Stimulated activated CD8-positive, alpha-beta memory T cell treated with anti-CD3 and anti-CD28 coated beads, Interleukin-15, amount 100 ng/mL, for 24 hours (primary cell): Measurements from ENCODE around the gene TMEM208.
A peak's percentile ranks its signal among the peaks of the same experiment; 100 is the strongest.

Experiments
- DNase-seq: peaks from one replicate; pipeline ENCODE4 v3.0.0-alpha.2; 2020; ENCODE audit warnings: low read depth

Gene TMEM208

GRCh38 chr16:67209565-67209964 is 17.4 kb upstream of the TMEM208 start:
- no peak for DNase-seq

DNA sequence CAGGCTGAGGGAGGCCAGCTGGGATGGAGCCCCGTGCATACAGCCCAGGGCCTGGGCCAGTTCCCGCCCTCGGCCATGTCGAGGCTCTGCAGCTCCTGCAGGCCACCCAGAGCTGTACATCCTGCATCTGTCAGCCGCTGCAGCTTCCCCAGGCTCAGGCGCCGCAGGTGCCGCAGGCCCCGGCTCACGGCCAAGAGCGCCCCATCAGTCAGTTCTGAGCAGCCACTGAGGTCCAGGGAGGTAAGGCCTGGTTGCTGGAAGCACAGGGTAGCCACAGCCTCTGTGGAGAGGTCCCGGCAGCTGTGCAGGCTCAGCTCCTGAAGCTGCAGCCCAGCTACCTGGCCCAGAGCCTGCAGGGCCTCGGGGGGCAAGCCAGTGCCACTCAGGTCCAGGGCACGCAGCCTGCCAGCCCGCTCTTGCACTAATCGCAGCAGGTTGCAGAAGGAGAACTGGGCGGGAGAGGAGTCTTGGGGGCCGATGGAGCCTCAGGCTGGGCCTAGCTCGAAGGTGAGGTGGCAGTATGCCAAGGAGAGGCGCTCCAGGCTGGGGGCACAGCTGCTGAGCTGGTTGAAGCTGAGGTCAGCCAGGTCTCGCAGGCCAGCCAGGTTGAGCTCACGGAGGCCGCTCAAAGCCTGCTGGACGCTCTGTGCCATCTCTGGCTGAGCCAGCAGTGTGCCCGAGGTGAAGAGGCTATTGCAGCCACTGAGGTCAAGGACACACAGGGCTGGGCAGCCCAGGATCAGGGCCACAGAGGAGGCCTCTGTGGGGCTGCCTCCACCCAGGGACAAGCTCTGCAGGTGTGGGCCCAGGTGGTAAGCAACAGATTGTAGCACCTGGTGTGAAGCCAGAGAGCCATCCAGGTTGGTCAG is 16.6 kb upstream of the TMEM208 start:
- no peak for DNase-seq

DNA sequence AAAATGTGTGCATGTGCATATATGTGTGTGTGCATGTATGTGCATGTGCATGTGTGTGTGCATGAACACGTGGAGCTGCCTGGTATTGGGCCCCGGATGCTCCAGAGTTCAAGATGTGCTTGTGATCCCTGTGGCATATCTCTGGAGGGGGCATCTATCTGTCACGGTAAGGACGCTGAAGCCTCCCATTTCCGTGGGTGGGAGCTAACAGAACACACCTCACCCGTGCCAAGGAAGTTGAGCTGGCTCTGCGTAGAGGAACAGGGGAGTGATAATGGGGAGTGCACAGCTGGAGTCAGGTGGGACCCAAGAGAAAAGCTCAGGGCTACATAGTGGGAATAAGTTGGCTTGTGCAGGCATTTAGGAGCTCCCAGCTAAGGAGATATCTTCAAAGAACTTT is 15.3 kb upstream of the TMEM208 start:
- DNase-seq: no peak

DNA sequence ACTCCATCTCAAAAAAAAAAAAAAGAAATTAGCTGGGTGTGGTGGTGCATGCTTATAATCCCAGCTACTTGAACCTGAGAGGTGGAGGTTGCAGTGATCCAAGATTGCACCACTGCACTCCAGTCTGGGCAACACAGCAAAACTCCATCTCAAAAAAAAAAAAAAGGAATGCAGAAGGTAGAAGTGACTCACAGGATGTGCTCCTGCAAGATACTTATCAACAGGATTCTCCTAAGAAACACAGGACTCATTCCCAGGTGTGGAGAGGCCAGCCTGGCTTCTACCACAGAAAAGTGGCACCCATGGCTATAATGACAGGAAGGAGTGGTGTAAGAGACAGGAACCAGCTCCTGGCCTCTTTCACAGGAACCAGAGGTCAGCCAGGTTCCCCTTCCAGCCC is 14.2 kb upstream of the TMEM208 start:
- DNase-seq: no peak

GRCh38 chr16:67213197-67214019 is 13.5 kb upstream of the TMEM208 start:
- DNase-seq: no peak

DNA sequence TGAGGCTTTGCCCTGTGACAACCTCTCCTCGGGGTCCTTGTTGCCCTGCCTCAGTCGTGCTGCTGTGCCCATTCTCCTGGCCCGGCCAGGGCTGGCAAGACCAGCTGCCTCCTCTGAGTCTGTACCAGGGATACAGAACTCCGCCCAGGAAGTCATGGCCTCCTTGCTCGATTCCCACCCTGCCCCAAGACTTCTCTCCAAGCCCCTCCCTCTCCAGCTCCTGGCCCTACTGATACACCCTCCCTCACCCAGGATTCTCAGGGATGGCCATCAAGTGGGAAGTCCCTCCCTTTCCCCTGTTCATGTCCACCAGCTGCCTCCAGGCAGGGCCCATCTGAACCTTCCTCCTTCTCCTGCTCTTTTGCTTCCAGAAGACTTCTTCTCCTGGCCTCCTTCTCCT is 11.2 kb upstream of the TMEM208 start:
- DNase-seq: no peak

DNA sequence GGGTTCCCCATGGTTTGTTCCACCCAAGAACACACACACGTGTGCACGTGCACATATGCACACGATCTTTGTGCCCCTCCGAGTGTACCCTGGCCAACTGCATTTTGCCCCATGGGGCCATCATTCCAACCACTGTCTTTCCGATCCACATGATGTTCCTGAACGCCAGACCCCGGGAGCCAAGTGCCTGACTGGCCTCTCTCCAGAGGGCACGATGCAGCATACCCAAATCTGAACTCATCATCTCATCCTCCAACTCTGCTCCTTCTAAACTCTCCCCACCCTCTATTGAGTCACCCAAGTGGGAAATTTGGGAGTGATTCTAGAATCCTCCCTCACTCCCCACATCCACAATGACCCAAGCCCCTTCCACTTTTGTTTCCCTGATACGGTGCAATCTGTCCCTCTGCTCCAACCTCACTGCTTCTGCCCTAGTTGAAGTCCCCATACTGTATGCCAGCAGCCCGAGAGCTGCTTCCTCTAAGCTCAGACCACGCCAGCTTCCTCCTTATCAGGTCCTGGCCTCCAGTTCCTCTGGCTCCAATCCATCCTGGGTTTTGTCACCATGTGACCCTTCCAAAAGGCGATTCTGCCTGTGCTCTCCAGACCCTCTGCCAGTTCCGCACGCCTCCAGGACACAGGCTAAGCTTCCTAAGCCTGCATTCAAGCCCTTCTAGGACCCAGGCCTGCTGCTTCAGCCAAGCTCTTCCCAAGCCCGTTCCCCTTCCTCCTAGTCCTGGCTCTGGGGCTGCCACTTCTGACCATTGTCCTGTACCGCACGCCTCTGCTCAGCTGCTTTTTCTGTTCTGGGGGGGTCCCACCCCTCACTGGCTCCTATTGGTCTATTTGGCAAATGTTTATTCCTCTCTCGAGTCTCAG is 10.1 kb upstream of the TMEM208 start:
- no peak for DNase-seq

GRCh38 chr16:67223992-67224391 is 2.9 kb upstream of the TMEM208 start:
- no peak for DNase-seq

DNA sequence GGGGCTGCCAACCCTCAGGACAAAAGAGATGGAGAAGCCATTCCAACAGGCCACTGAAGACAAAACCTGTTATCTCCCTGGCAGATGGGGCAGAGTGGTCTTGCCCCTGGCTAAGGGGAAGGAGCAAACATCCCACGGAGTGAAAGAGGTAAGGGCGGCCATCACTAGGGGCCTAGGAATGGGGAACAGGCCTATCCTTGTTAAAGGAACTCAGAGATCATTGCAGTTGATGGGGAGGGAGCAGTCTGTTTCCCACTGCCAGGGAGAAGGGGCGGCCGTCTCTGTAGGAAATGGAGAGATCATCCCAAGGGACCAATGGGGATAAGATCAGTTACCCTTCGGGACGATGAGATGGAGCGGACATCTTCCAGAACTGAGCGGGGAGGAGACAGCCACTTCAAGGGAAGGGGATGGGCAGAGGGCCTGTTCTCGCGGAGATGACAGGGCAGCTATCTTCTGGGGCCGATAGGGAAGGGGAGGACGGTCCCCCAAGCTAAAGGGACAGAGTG is 581 bp upstream of the TMEM208 start:
- DNase-seq: no peak

DNA sequence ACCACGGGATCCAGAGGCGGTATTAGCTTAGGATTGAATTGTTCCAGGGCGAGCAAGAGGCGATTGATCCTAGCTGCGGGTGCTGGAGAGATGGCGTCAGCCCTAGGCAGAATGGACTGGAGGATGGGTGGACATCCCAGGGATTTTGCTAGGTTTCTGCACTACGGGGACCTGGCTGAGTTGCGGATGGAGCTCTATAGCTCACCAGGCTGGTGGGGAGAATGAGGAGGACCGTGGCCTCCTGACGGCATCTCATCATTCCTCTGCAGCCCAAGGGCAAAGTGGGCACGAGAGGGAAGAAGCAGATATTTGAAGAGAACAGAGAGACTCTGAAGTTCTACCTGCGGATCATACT is 614 bp downstream of the TMEM208 start:
- DNase-seq: no peak

- DNase-seq: no peak
These were observed 1.3 kb downstream of the TMEM208 start for GRCh38 chr16:67228034-67228785.

- no peak for DNase-seq
These were observed 2.0 kb downstream of the TMEM208 start for GRCh38 chr16:67228905-67229304.

- no peak for DNase-seq
These were observed 3.2 kb downstream of the TMEM208 start for GRCh38 chr16:67229906-67230808.

GRCh38 chr16:67230809-67231660 is 4.1 kb downstream of the TMEM208 start:
- DNase-seq: no peak

DNA sequence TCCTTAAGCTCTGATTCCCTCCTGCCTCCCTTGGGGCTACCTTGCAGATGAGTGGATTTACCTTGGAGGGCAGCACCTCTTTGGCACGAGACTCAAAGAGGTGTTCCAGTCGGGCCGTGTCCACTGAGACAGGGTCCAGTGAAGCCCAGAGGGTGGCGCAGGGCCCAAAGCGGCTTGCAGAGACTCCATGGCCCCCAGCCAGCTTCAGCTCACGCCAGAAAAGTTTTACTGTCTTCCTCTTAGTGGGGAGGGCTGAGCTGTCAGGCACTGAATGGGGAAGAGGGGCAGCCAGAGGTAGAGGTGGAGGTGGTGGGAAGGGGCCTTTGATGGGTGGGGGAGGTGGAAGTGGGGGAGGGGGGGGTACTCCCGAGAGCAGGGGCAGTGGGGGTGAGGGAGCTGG is 6.7 kb downstream of the TMEM208 start:
- no peak for DNase-seq

DNA sequence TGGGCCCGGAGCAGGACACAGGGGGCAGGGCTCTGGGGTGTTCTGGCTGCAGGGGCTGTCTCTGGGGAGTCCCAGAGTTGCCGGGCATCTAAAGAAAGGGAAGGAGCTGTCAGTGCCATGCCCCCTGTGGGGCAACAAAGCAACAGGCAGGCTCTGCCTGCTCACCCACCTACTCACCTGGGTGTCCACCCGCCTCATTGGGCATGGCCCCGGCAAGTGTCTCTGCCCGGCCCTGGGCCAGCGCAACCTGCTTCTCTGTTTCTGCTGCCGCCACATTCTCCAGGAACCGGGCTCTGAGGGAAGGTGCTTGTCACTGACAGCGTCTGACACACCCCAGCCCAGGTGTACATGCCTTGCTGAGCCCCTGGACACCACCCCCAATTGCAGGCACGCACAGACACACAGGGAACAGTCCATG is 7.3 kb downstream of the TMEM208 start:
- no peak for DNase-seq

- no peak for DNase-seq
These were observed 9.1 kb downstream of the TMEM208 start for GRCh38 chr16:67235816-67236562.

DNA sequence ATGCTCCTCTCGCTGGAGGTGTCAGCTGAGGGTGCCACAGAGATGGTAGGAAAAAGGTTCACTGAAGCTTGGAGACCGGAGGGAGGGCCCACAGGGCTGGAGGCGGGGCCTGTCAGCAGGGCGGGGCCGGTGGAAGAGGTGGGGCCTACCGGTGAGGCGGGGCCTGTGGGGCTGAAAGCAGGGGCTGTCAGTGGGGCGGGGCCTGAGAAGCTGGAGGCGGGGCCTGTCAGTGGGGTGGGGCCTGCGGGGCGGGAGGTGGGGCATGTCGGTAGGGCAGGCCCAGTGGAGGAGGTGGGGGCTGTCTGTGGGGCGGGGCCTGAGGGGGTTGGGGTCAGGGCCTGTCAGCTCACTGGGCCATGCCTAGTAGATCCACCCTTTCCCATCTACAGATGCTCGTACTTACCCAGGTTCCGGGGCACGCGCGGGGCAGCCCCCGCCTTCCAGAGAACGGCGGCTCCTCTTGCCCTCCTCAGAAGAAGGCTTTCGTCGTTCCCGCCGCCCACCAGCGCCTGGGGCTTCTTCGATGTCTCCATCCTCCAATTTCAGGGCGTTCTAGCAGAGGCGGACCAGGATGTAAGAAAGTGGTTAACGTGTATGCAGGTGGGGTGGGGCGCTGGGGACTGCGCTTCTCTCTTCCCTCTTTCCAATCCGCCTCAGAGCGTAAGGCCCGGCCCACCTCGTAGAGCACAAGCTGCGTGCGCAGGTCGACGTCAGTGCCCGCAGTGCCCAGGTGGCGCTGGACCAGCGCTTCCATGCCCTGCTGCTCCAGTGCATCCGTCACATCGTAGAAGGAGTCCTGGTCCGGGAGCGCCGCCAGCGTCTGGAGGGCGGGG is 9.8 kb downstream of the TMEM208 start:
- peak; percentile 66 for DNase-seq
